ENCODE measurements around the gene RXFP2.

Gene RXFP2

DNA sequence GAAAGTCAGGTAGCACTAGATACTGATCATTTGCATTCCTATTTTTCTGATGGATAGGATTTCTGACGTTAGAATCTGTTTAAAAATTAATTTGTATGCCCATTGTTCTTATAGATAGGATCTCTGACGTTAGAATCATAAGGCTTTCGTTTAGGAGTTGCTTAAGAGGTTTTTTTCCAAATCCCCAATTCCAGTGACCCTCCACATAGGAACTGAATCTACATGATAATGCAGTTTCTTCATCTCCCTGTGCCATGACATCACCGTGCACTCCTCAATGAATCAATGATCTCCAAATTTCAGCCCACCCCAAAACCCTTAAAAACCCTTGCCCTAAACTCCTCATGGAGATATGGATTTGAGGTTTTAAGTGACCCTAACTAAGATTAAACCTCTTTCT lies 87.2 kb downstream of the RXFP2 start:
- DNase-seq, result no peak

DNA sequence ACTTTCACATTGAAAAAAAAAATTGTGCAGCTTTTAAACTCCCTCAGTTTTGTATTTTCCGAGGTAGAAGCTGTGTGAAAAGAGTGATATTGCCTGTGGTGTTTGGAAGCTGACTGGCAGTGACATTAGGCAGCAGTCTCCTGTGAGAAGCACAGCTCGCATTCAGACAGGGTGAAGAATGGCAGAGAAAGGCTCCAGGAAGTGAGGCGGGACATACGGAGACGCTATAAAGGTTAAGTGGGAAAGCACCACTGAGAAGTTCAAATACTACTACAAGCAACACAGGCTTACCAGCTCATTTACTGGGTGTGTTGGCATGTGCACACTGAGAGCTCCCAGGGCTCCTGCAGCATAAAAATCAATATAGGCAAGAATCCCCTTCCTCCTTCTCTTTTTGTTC lies 88.4 kb downstream of the RXFP2 start:
- no peak for DNase-seq

DNA sequence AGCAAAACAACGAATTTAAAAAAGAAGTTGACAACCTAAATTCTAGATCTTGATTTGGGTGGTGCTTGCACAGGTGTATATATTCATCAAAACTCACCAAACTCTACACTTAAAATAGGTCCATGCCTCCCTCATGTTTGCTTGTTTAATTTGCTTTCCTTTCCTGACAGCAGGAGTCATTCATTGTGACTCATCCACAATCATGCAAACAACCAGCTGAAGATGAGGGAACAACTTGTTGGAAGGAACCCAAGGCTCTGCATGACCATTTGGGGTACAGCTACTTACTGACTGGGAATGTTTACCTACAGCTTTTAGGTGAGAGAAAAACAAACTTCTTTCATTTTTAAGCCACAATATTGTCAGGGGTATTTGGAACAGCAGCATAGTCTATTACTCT lies 96.6 kb downstream of the RXFP2 start:
- DNase-seq, result no peak

DNA sequence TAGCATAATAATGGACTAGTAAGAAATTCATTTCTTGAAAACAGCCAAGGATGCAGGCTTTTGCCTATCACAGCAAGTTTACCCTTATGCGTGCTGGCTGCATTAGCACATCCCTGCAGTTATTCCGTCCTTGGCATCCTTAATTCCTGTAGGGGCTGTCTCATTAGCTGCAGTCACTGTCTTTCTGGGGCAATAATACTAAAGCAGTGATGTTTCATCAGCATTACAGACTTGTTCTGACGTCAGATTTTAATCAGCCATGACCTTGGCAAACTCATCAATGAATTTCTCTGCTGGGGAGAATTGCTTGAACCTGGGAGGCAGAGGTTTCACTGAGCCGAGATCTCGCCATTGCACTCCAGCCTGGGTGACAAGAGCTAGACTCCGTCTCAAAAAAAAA lies 103.7 kb downstream of the RXFP2 start:
- no peak for DNase-seq

DNA sequence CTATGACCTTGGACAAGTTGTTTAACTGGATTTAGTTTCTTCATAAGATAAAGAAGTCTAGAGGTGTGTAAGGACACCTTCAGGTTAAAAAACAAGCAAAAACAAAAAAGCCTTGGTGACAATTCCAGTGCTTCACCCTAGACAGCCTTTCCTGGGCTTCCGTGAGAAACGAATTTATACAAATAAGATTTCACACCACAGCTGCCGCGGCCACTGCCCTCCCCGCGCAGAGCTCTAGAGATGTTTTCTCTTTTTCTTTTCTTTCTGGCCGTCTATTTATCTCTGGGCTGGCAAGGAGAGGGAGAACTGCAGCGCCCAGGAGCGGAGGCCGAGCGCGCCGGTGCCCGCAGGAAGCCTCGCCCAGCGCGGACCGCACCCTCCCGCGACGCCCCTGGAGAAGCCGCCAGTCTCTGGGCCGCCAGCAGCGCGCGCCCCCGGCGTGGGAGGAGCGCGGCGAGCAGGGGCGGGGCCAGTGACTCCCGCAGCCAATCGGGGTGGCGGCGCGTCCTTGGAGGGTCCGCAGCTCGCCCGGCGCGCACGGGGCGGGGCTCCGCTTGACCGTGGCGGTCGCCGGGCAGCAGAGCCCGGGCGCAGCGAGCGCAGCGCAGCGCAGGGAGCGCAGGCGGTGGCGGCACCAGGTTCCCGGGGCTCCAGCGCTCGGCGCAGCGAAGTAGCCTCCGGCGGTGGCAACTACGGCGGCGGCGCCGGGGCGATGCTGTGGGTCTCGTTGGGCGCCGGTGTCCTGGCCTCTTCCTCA lies 107.0 kb downstream of the RXFP2 start:
- peak in 55 of 56 donors; percentile 13 to 91 (median 72) for DNase-seq

DNA sequence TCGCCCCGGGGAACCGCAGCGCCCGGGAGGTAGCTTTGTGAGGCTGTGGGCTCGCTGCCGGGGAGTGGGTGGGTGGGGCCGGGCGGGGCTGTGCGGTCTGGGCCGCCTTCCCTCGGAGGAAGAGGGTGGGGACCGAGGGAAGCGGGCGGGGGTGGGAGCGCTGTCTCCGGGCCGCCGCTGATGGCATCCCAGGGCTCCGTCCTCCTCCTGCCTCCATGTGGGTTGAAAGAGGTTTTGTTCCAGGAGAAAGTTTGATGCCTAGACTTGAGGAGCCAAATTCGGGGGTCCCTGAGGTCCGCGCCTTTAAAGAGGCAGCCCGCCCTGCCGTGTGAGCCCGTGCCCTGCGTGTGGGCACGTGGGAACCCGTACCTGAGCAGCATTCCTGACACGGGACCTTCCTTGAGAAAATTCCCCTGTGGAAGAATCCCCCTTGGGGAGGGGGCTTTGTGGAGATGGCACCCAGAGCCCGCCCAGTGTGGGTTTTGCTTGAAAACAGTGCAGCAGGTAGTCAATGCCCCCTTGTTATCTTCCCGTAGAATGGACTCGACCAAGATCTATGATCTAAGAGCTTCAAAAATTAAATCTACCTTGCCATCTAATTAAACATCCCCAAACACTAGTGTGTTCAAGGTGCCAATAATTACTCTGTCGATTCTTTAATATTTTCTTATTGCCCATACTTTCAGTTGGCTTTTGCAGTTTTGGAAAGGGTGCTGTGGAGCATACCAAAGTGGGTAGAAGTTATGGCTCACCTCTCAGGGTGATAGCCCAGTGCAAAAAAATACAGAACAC lies 107.8 kb downstream of the RXFP2 start:
- peak in 12 of 56 donors; percentile 24 to 68 (median 44) for DNase-seq

DNA sequence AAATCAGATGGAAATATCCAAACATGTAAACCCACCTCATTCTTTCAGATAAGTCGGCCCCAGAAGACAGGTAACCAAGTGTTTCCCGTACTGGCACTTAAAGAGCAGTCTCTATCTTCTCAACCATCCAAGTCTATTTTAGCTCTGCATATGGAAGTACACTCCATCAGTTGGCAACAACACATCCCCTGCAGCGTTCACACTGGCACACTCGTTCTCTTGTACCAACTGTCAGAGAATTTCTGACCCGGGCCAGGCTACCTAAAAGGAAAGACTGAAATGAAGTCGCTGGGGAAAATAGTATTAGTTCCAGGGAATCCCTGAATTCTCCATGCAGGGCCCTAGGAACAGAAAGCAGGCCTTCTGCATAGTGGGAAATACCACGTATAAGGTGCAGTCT lies 109.3 kb downstream of the RXFP2 start:
- DNase-seq, result no peak

DNA sequence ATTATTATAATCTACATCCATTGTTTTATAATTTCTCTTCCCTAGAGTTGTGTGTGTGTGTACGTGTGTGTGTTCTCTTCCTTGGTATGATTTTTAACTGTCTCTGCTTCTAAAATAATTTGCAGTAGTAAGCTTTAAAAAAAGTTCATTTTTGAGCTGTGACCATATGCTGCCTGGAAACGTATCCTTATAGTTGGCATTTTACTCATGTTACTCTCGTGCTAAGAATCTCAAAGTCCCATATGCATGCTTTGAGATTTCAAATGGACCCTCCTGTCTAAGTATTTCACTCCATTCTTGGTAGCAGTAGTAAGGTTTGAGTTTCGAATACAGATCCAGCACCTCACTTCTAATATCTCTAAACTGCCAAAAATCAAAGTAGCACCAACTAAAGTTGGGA lies 109.9 kb downstream of the RXFP2 start:
- no peak for DNase-seq

DNA sequence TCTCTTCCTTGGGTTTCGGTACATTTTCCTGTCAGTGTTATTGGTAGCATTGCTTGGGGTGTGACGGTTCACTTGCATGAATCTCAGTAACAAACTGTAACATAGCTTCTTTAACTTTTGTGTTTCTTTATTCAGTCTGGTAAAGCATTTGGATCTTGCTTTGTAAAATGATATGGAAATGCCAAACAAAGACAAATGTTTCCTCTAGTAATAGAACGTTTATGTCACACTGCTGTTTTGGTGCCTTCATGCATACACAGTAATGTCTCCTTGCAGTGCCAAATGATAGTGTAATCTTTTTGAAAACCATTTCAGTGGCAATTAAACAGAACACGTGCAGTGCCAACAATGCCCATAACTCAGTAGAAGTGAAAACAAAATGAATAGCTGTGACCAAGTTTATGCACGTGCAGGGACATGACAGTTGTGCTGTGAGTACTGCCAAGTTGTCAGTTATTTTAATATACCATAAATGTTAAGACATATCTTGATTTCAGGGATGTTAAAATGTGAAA lies 110.8 kb downstream of the RXFP2 start:
- DNase-seq, result no peak

DNA sequence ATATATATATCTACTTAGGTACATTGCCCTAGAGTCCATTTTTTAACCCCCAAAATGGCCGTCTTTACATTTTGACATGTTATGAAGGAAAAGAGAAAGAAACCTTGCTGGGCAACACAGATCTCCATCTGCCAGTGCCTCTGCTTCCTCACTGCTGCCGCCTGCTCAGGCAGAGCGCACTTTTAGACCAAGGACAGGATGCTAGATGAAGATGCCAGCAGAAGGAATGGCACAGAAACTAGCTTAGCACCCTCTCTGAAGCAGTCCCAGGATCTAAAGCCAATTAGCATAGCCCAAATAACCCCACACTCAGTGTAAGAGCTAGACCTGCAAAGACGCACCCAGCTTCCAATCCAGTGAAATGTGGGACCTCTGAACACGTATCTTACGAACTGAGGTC lies 111.9 kb downstream of the RXFP2 start:
- no peak for DNase-seq

All from nucleus accumbens (tissue), 56 donors.